ENCODE measurements around the gene CAPN14.

DNA sequence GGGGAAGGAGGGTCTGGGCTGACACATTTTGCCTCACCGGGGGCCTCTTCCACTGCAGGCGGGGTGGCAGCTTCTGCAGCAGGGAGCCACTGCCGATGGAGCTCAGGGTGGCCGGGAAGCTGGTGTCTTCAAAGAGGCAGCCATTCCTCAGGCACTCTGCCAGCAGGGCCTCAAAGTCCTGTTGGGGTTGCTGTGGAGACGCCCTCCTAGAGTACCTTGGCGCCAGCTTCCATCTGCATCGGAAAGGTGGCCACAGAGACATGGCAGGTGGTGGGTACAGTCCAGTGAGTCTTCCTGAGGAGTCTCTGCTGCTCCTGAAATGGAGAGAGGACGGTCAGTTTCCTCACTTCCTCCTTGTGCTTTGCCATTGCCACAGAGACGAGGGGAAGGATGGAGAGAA lies 12.1 kb downstream of the CAPN14 start:
- TF ChIP-seq, protein P1, sequence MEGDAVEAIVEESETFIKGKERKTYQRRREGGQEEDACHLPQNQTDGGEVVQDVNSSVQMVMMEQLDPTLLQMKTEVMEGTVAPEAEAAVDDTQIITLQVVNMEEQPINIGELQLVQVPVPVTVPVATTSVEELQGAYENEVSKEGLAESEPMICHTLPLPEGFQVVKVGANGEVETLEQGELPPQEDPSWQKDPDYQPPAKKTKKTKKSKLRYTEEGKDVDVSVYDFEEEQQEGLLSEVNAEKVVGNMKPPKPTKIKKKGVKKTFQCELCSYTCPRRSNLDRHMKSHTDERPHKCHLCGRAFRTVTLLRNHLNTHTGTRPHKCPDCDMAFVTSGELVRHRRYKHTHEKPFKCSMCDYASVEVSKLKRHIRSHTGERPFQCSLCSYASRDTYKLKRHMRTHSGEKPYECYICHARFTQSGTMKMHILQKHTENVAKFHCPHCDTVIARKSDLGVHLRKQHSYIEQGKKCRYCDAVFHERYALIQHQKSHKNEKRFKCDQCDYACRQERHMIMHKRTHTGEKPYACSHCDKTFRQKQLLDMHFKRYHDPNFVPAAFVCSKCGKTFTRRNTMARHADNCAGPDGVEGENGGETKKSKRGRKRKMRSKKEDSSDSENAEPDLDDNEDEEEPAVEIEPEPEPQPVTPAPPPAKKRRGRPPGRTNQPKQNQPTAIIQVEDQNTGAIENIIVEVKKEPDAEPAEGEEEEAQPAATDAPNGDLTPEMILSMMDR (tag by site-specific recombination; IDR thresholded peaks at IDR 0.05) = no peak
- no peak for TF ChIP-seq ZNF366 (tag by site-specific recombination; conservative IDR thresholded peaks at IDR 0.05)
- TF ChIP-seq, protein P2, sequence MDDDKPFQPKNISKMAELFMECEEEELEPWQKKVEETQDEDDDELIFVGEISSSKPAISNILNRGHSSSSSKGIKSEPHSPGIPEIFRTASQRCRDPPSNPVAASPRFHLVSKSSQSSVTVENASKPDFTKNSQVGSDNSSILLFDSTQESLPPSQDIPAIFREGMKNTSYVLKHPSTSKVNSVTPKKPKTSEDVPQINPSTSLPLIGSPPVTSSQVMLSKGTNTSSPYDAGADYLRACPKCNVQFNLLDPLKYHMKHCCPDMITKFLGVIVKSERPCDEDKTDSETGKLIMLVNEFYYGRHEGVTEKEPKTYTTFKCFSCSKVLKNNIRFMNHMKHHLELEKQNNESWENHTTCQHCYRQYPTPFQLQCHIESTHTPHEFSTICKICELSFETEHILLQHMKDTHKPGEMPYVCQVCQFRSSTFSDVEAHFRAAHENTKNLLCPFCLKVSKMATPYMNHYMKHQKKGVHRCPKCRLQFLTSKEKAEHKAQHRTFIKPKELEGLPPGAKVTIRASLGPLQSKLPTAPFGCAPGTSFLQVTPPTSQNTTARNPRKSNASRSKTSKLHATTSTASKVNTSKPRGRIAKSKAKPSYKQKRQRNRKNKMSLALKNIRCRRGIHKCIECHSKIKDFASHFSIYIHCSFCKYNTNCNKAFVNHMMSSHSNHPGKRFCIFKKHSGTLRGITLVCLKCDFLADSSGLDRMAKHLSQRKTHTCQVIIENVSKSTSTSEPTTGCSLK (tag by site-specific recombination; IDR thresholded peaks at IDR 0.05) = no peak
- TF ChIP-seq, protein P3, sequence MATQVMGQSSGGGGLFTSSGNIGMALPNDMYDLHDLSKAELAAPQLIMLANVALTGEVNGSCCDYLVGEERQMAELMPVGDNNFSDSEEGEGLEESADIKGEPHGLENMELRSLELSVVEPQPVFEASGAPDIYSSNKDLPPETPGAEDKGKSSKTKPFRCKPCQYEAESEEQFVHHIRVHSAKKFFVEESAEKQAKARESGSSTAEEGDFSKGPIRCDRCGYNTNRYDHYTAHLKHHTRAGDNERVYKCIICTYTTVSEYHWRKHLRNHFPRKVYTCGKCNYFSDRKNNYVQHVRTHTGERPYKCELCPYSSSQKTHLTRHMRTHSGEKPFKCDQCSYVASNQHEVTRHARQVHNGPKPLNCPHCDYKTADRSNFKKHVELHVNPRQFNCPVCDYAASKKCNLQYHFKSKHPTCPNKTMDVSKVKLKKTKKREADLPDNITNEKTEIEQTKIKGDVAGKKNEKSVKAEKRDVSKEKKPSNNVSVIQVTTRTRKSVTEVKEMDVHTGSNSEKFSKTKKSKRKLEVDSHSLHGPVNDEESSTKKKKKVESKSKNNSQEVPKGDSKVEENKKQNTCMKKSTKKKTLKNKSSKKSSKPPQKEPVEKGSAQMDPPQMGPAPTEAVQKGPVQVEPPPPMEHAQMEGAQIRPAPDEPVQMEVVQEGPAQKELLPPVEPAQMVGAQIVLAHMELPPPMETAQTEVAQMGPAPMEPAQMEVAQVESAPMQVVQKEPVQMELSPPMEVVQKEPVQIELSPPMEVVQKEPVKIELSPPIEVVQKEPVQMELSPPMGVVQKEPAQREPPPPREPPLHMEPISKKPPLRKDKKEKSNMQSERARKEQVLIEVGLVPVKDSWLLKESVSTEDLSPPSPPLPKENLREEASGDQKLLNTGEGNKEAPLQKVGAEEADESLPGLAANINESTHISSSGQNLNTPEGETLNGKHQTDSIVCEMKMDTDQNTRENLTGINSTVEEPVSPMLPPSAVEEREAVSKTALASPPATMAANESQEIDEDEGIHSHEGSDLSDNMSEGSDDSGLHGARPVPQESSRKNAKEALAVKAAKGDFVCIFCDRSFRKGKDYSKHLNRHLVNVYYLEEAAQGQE (tag by site-specific recombination; IDR thresholded peaks at IDR 0.05) = no peak
- no peak for TF ChIP-seq ZNF292 (tag by site-specific recombination; IDR thresholded peaks at IDR 0.05; ENCODE audit: borderline replicate concordance, low read depth)
- TF ChIP-seq ZNF391 (tag by site-specific recombination; IDR thresholded peaks at IDR 0.05; ENCODE audit: borderline replicate concordance, low read depth) = no peak
- TF ChIP-seq ZNF221 (tag by site-specific recombination; IDR thresholded peaks at IDR 0.05; ENCODE audit: borderline replicate concordance) = no peak
- TF ChIP-seq ZBTB21 (tag by site-specific recombination; IDR thresholded peaks at IDR 0.05) = no peak
- no peak for TF ChIP-seq ZNF837 (tag by site-specific recombination; IDR thresholded peaks at IDR 0.05)
- TF ChIP-seq YY1 (tag by site-specific recombination; IDR thresholded peaks at IDR 0.05) = no peak
- TF ChIP-seq ZNF521 (tag by site-specific recombination; IDR thresholded peaks at IDR 0.05) = no peak
